Measurements from ENCODE around the gene FMN1. TPM values are rescaled to one million over a fixed set of nuclear protein-coding genes. Genes with fewer than 3 reads are reported as not detected.

FMN1 gene
- total RNA-seq, 1 donor from 2014 or later: 4.2 TPM

GRCh38 chr15:33136353-33136752, 58.2 kb downstream of the FMN1 start:
- no peak overlapping the region for H3K4me3 Mint-ChIP-seq (ENCODE audit: unreplicated experiment)

GRCh38 chr15:33135355-33135781, 59.1 kb downstream of the FMN1 start:
- Mint-ChIP-seq H3K27ac (ENCODE audit: unreplicated experiment) (peak overlapping the region; percentile 14), H3K4me3 (ENCODE audit: unreplicated experiment) (no peak overlapping the region), H3K36me3 (ENCODE audit: unreplicated experiment) (no peaks in the 10 kb centered on the region), H3K27me3 (ENCODE audit: unreplicated experiment) (no peaks in the 10 kb centered on the region), H3K9me3 (ENCODE audit: unreplicated experiment) (no peaks in the 10 kb centered on the region), H3K4me1 (ENCODE audit: unreplicated experiment) (peaks cover 39% of the 10 kb centered on the region)
- no peak for DNase-seq (ENCODE audit: extremely low spot score, unreplicated experiment)
- TF ChIP-seq CTCF (IDR thresholded peaks at IDR 0.05): no peak

More at GRCh38 chr15:33136353-33136752, 58.2 kb downstream of the FMN1 start:
- H3K9me3 Mint-ChIP-seq (ENCODE audit: unreplicated experiment): no peaks in the 10 kb centered on the region
- H3K27ac Mint-ChIP-seq (ENCODE audit: unreplicated experiment): no peak overlapping the region
- no peaks in the 10 kb centered on the region for H3K36me3 Mint-ChIP-seq (ENCODE audit: unreplicated experiment)
- no peak for DNase-seq (ENCODE audit: extremely low spot score, unreplicated experiment)
- TF ChIP-seq CTCF (IDR thresholded peaks at IDR 0.05): no peak
- peaks cover 35% of the 10 kb centered on the region for H3K4me1 Mint-ChIP-seq (ENCODE audit: unreplicated experiment)
- no peaks in the 10 kb centered on the region for H3K27me3 Mint-ChIP-seq (ENCODE audit: unreplicated experiment)

GRCh38 chr15:33132722-33133345, 61.7 kb downstream of the FMN1 start:
- peak; percentile 85 for TF ChIP-seq CTCF (IDR thresholded peaks at IDR 0.05)
- H3K9me3 Mint-ChIP-seq (ENCODE audit: unreplicated experiment): no peaks in the 10 kb centered on the region
- no peaks in the 10 kb centered on the region for H3K27me3 Mint-ChIP-seq (ENCODE audit: unreplicated experiment)
- DNase-seq (ENCODE audit: extremely low spot score, unreplicated experiment): no peak
- H3K4me3 Mint-ChIP-seq (ENCODE audit: unreplicated experiment): no peak overlapping the region
- H3K36me3 Mint-ChIP-seq (ENCODE audit: unreplicated experiment): peaks cover 1% of the 10 kb centered on the region
- peaks cover 33% of the 10 kb centered on the region for H3K4me1 Mint-ChIP-seq (ENCODE audit: unreplicated experiment)
- H3K27ac Mint-ChIP-seq (ENCODE audit: unreplicated experiment): peak overlapping the region; percentile 47

GRCh38 chr15:33132233-33132580, 62.3 kb downstream of the FMN1 start:
- TF ChIP-seq CTCF (IDR thresholded peaks at IDR 0.05): no peak
- Mint-ChIP-seq H3K27me3 (ENCODE audit: unreplicated experiment) (no peaks in the 10 kb centered on the region), H3K27ac (ENCODE audit: unreplicated experiment) (peak overlapping the region; percentile 64), H3K9me3 (ENCODE audit: unreplicated experiment) (no peaks in the 10 kb centered on the region), H3K4me3 (ENCODE audit: unreplicated experiment) (no peak overlapping the region), H3K4me1 (ENCODE audit: unreplicated experiment) (peaks cover 34% of the 10 kb centered on the region), H3K36me3 (ENCODE audit: unreplicated experiment) (peaks cover 3% of the 10 kb centered on the region)
- DNase-seq (ENCODE audit: extremely low spot score, unreplicated experiment): no peak

- Mint-ChIP-seq H3K9me3 (ENCODE audit: unreplicated experiment) (no peaks in the 10 kb centered on the region), H3K4me1 (ENCODE audit: unreplicated experiment) (peaks cover 39% of the 10 kb centered on the region), H3K4me3 (ENCODE audit: unreplicated experiment) (no peak overlapping the region), H3K27ac (ENCODE audit: unreplicated experiment) (peak overlapping the region; percentile 64), H3K36me3 (ENCODE audit: unreplicated experiment) (peaks cover 3% of the 10 kb centered on the region), H3K27me3 (ENCODE audit: unreplicated experiment) (no peaks in the 10 kb centered on the region)
- no peak for DNase-seq (ENCODE audit: extremely low spot score, unreplicated experiment)
- no peak for TF ChIP-seq CTCF (IDR thresholded peaks at IDR 0.05)
Measured at GRCh38 chr15:33131552-33132232, 62.8 kb downstream of the FMN1 start.

Measured in osteocyte (in vitro differentiated cells).